Sigmoid colon (tissue), 7 donors: ENCODE data around the gene FIBIN. TPM values are rescaled to one million over a fixed set of nuclear protein-coding genes. Genes with fewer than 3 reads are reported as not detected.

Source experiments
- DNase-seq: peaks from one replicate; pipeline ENCODE4 v3.0.0-alpha.2; 2019
- H3K27ac ChIP-seq, 4 donors: fragments of 200-600 bp; sonication (generic); one replicate each; pipeline ENCODE4 v1.5.1; 2016 to 2019; ENCODE audit warnings: mild to moderate bottlenecking in 1 of 4
- H3K27me3 ChIP-seq, 3 donors: fragments of 200-600 bp; sonication (generic); one replicate each; pipeline ENCODE4 v1.5.1; 2019; ENCODE audit warnings: mild to moderate bottlenecking in 1 of 3
- H3K36me3 ChIP-seq, 4 donors: fragments of 200-600 bp; sonication (generic); one replicate each; pipeline ENCODE4 v1.5.1; 2016 to 2019
- H3K4me1 ChIP-seq, 4 donors: fragments of 200-600 bp; sonication (generic); one replicate each; pipeline ENCODE4 v1.5.1; 2017 to 2019
- H3K4me3 ChIP-seq, 4 donors: fragments of 200-600 bp; sonication (generic); one replicate each; pipeline ENCODE4 v1.5.1; 2017 to 2019; ENCODE audit warnings: mild to moderate bottlenecking in 2 of 4, moderate library complexity in 1 of 4
- H3K9me3 ChIP-seq, 4 donors: fragments of 200-600 bp in 3 of 4; sonication (generic) in 3 of 4; one replicate each; pipeline versions ENCODE4 v1.5.1 to v1.6.1; 2013 to 2019
- EP300 ChIP-seq, 4 donors: sonication (generic); formaldehyde crosslinking; IDR thresholded peaks; one replicate each; pipeline ENCODE4 v1.6.1; 2017; ENCODE audit warnings: antibody characterized with exemption in 4 of 4
- POLR2A ChIP-seq, 2 donors: fragments of 450-650 bp; IDR thresholded peaks; one replicate each; pipeline ENCODE4 v1.6.1; 2016; ENCODE audit warnings: antibody characterized with exemption in 2 of 2, mild to moderate bottlenecking in 2 of 2, moderate library complexity in 2 of 2
- POLR2AphosphoS5 ChIP-seq, 4 donors: sonication (generic); formaldehyde crosslinking; IDR thresholded peaks; one replicate each; pipeline ENCODE4 v1.6.1; 2017; ENCODE audit warnings: antibody characterized with exemption in 4 of 4
- WGBS, 2 donors: extraction: QIAGEN DNeasy Blood & Tissue Kit; methylation state at CpG; one replicate each; pipeline ENCODE4 v1.1.7; 2013; 5-methylcytosine and 5-hydroxymethylcytosine counted together
- intact Hi-C: fragments of 100-400 bp; cut with DNase I; formaldehyde crosslinking; loops from one replicate; pipeline ENCODE4 v1.15.1; 2023
- polyA plus RNA-seq, 3 donors: library from polyadenylated mRNA; stranded (reverse); fragments of 200-250 nt; gene quantifications; one replicate each; pipeline ENCODE4 v1.2.3, GENCODE V29; 2013
- total RNA-seq, 4 donors: library from RNA; depleted of rRNA; stranded (reverse); fragments of >200 nt; gene quantifications; one replicate each; pipeline ENCODE4 v1.1.0, GENCODE V29; 2016
- TF ChIP-seq, protein P1 (sequence below), 4 experiments: fragments of 450-650 bp in 3 of 4; fragments of 200-600 bp in 1 of 4; IDR thresholded peaks; one replicate each; pipeline ENCODE4 v1.5.1; 2016 to 2019; ENCODE audit warnings: antibody characterized with exemption in 4 of 4, mild to moderate bottlenecking in 3 of 4, moderate library complexity in 2 of 4
- donor health status: healthy with polysubstance abuse.
- donor health status: Bipolar disorder and iron deficiency.
- donor health status: healthy.

Gene FIBIN
- total and polyA plus RNA-seq, 7 donors, result 0.46 to 54.6 (median 29.1) TPM

DNA sequence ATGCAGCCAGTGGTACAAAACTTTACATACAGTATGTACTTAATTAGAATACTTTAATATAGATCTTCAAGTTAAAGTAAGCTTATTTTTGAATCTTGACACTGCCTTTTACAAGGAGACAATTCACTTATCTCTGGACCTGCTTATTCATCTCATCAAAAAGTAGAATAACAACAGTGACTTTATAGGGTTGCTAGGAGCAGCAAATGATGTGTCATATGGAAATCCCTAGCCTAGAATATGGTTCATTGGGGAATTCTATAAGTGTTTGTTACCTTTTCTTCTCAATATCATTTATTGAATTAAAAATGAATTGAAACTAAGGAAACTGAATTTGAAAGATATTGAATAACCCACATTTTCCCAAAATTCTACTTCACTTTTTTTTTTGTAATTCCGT, 45.0 kb upstream of the FIBIN start:
- intact Hi-C loops, result loop anchor here (5.0 kb wide), 2 partner anchors 43 to 192 kb away; partner anchors contain the start of gene FIBIN
- WGBS, 2 donors, result 87 to 95% methylated on average over 1 of the region's 1 CpG
- H3K27ac ChIP-seq, result peak overlapping the region in 3 of 4 donors; percentile 67 to 78 (median 72)

DNA sequence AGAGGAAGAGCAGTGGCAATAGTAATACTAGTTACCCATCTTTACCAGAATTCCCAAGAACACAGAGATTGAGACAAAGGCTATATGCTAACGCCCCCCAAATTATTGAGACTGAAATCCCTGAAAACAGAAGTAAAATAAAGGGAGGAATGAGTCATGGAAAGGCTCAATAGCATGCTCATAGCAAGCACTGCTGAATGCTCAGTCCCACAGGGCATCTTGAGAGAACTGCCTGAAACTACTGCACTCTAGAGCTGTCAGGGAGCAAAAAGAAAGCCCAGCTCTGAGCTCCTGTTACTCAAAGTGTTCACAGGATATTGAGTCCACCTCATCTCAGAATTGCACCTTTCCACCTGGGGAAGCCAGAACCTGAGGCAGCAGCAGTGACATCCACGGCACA, 44.1 kb upstream of the FIBIN start:
- intact Hi-C loops, result loop anchor here (5.0 kb wide), 2 partner anchors 42 to 193 kb away; partner anchors contain the start of gene FIBIN
- Histone ChIP-seq H3K4me1 (peaks cover 0 to 55% (median 34%) of the 10 kb centered on the region in 4 donors), H3K27ac (no peak overlapping the region), H3K27me3 (no peaks in the 10 kb centered on the region), H3K4me3 (no peak overlapping the region), H3K9me3 (no peaks in the 10 kb centered on the region), H3K36me3 (no peaks in the 10 kb centered on the region)
- no peak for DNase-seq
- TF ChIP-seq POLR2AphosphoS5 (IDR thresholded peaks at IDR 0.05), result no peak
- TF ChIP-seq EP300 (IDR thresholded peaks at IDR 0.05), result no peak
- TF ChIP-seq, protein P1, sequence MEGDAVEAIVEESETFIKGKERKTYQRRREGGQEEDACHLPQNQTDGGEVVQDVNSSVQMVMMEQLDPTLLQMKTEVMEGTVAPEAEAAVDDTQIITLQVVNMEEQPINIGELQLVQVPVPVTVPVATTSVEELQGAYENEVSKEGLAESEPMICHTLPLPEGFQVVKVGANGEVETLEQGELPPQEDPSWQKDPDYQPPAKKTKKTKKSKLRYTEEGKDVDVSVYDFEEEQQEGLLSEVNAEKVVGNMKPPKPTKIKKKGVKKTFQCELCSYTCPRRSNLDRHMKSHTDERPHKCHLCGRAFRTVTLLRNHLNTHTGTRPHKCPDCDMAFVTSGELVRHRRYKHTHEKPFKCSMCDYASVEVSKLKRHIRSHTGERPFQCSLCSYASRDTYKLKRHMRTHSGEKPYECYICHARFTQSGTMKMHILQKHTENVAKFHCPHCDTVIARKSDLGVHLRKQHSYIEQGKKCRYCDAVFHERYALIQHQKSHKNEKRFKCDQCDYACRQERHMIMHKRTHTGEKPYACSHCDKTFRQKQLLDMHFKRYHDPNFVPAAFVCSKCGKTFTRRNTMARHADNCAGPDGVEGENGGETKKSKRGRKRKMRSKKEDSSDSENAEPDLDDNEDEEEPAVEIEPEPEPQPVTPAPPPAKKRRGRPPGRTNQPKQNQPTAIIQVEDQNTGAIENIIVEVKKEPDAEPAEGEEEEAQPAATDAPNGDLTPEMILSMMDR (IDR thresholded peaks at IDR 0.05), result no peak
- no peak for TF ChIP-seq POLR2A (IDR thresholded peaks at IDR 0.05)
- WGBS, 2 donors, result 73 to 82% methylated on average over 2 of the region's 2 CpGs

More for the DNA sequence above, 45.0 kb upstream of the FIBIN start:
- DNase-seq, result no peak
- H3K4me3 ChIP-seq, result no peak overlapping the region
- TF ChIP-seq, protein P1 (IDR thresholded peaks at IDR 0.05), result no peak
- TF ChIP-seq POLR2A (IDR thresholded peaks at IDR 0.05), result no peak
- no peak for TF ChIP-seq POLR2AphosphoS5 (IDR thresholded peaks at IDR 0.05)
- TF ChIP-seq EP300 (IDR thresholded peaks at IDR 0.05), result no peak
- H3K27me3 ChIP-seq, result no peaks in the 10 kb centered on the region
- peaks cover 0 to 60% (median 37%) of the 10 kb centered on the region in 4 donors for H3K4me1 ChIP-seq
- H3K9me3 ChIP-seq, result no peaks in the 10 kb centered on the region
- H3K36me3 ChIP-seq, result no peaks in the 10 kb centered on the region

DNA sequence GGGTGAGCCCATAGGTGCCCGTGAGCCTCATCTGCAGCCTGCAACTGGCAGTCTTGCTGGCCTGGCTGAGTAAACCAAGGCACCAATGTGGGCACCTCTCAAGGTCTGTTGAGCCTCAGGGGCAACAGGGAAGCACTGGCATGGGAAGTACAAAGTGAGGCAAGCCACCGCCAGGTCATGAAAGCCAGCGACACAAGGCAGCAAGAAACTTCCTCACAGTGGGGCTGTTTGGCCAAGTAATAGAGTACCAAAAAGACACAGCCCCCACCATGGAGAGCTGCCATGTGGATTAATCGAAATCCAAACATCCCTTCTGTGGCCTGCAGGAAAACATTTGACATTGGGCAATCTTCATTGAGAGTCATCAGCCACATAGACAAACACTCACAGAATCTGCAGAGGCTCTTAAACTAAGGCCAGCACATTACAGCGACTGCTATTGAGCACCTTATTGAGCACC, 43.6 kb upstream of the FIBIN start:
- intact Hi-C loops, result no loop called here
- Histone ChIP-seq H3K27ac (no peak overlapping the region), H3K27me3 (no peaks in the 10 kb centered on the region), H3K36me3 (no peaks in the 10 kb centered on the region), H3K9me3 (no peaks in the 10 kb centered on the region), H3K4me3 (no peak overlapping the region), H3K4me1 (peaks cover 0 to 50% (median 29%) of the 10 kb centered on the region in 4 donors)
- no peak for DNase-seq
- 85 to 89% methylated on average over 5 of the region's 5 CpGs for WGBS, 2 donors
- no peak for TF ChIP-seq POLR2A (IDR thresholded peaks at IDR 0.05)
- TF ChIP-seq POLR2AphosphoS5 (IDR thresholded peaks at IDR 0.05), result no peak
- no peak for TF ChIP-seq EP300 (IDR thresholded peaks at IDR 0.05)
- TF ChIP-seq, protein P1 (IDR thresholded peaks at IDR 0.05), result no peak

DNA sequence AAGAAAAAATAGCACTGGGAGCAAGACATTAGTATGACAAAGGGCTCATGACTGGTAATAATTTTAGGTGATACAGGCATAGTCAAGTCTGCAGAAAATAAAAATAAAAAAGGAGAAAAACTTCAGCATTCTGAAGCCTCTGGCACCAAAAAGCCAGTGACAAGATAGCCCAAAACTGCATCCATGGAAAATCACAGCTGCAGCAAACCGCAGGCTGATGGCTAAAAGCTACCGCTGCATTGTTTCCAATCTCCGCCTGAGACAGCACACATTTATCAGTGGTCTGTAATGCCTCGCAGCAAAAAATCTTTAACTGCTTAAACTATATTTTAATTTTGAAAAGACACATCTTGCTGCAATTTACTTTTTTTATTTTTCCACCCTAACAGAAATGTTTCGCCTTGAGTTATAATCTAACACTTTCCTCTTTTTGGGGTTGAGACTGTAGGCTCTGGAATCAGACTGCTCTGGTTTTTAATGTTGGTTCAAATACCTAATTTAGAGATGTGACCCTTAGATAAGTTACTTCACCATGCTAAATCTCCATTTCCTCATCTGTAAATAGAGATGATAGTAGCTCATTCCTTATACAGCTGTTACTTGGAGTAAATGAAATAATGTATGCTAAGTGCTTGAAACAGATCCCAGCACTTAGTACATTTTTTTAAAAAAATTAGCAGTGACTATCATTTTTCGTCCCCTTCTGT, 42.0 kb upstream of the FIBIN start:
- intact Hi-C loops, result no loop called here
- Histone ChIP-seq H3K4me1 (peaks cover 0 to 34% (median 16%) of the 10 kb centered on the region in 4 donors), H3K9me3 (no peaks in the 10 kb centered on the region), H3K36me3 (no peaks in the 10 kb centered on the region), H3K27me3 (no peaks in the 10 kb centered on the region), H3K4me3 (no peak overlapping the region), H3K27ac (peak overlapping the region in 2 of 4 donors; percentile 8 to 42)
- DNase-seq, result peak; percentile 77
- no peak for TF ChIP-seq POLR2A (IDR thresholded peaks at IDR 0.05)
- TF ChIP-seq POLR2AphosphoS5 (IDR thresholded peaks at IDR 0.05), result peak in 1 of 4 donors; percentile 41
- TF ChIP-seq, protein P1 (IDR thresholded peaks at IDR 0.05), result no peak
- 78 to 88% methylated on average over 6 of the region's 6 CpGs for WGBS, 2 donors
